AG08395 (cell line): ENCODE data around the gene GZF1.
"Not testable (repeated sequence)": the region's sequence is repeated elsewhere in the genome, so short reads cannot be mapped to it uniquely, and the experiment has no call there.

Source experiments
- DNase-seq: peaks from one replicate; pipeline ENCODE4 v3.0.0; 2012; ENCODE audit warnings: mixed read lengths, low spot score

The GZF1 gene

GRCh38 chr20:23346002-23346401 is 16.0 kb upstream of the GZF1 start:
- no peak for DNase-seq

- DNase-seq = no peak
Measured at GRCh38 chr20:23347791-23348190, 14.2 kb upstream of the GZF1 start.

GRCh38 chr20:23348510-23348909 is 13.5 kb upstream of the GZF1 start:
- not testable (repeated sequence) for DNase-seq

- DNase-seq = peak; percentile 87
Measured at GRCh38 chr20:23349338-23350195, 12.4 kb upstream of the GZF1 start.

GRCh38 chr20:23350196-23350903 is 11.6 kb upstream of the GZF1 start, which contains the start of gene NXT1:
Gene NXT1 (plus strand): TSS chr20:23350791. CDS start chr20:23354042, 3,251 bp downstream.
- DNase-seq = peak; percentile 96

GRCh38 chr20:23350904-23351838 is 10.8 kb upstream of the GZF1 start:
- peak; percentile 18 for DNase-seq

GRCh38 chr20:23356203-23356602 is 5.8 kb upstream of the GZF1 start:
- DNase-seq = no peak

- DNase-seq = peak; percentile 93
Measured at GRCh38 chr20:23357767-23358562, 4.0 kb upstream of the GZF1 start.

- DNase-seq = no peak
Measured at GRCh38 chr20:23358563-23358906, 3.4 kb upstream of the GZF1 start.

GRCh38 chr20:23358923-23359593 is 2.9 kb upstream of the GZF1 start:
- DNase-seq = no peak

- no peak for DNase-seq
Measured at GRCh38 chr20:23360531-23360930, 1.5 kb upstream of the GZF1 start.

- DNase-seq = no peak
Measured at GRCh38 chr20:23361119-23361475, 885 bp upstream of the GZF1 start.

- DNase-seq = peak; percentile 29
Measured at GRCh38 chr20:23362392-23363256, 642 bp downstream of the GZF1 start.

- DNase-seq = no peak
Measured at GRCh38 chr20:23363257-23363649, 1.3 kb downstream of the GZF1 start.

- DNase-seq = no peak
Measured at GRCh38 chr20:23365390-23366165, 3.6 kb downstream of the GZF1 start.

GRCh38 chr20:23366384-23366783 is 4.4 kb downstream of the GZF1 start:
- DNase-seq = no peak

GRCh38 chr20:23367770-23368169 is 5.8 kb downstream of the GZF1 start:
- DNase-seq = no peak

- DNase-seq = no peak
Measured at GRCh38 chr20:23368316-23369071, 6.5 kb downstream of the GZF1 start.
